GM21528 (cell line): ENCODE measurements around the gene CD226.

Experiments used
- ATAC-seq: cut with Tn5 transposase; IDR thresholded peaks from one replicate; pipeline ENCODE4 v1.9.1; 2021; ENCODE audit warnings: mild to moderate bottlenecking, moderate library complexity; ENCODE audit not compliant: unreplicated experiment, low FRiP score

The CD226 gene

GRCh38 chr18:69820538-69820937 lies 127.1 kb downstream of the CD226 start:
- ATAC-seq = no peak

- no peak for ATAC-seq
These were observed 128.2 kb downstream of the CD226 start for GRCh38 chr18:69819460-69819859.

DNA sequence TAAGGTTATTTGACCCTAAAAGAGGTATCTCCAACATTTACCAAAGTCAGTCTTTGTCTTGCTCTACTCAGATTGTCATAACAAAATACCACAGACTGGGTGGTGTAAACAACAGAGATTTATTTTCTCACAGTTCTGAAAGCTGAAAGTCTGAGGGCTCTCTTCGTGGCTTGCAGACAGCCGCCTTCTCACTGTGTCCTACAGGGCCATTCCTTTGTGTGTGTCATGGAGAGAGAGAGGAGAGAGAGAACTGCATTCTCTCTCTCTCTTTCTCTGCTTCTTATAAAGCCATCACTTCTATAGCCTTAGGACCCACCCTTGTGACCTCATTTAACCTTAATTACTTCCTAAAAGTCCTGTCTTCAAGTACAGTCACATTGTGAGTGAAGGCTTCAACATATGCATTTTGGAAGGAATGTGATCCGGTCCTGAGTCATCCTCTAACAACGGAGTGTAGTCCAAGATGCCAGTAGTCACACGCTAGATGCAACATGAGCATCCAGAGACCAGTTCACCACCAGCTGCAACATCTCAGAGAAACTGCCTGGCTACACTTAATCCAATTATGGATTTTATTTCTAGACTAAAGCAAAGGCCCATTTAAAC lies 130.2 kb downstream of the CD226 start:
- ATAC-seq = no peak

- ATAC-seq = no peak
These were observed 132.8 kb downstream of the CD226 start for GRCh38 chr18:69814861-69815385.

- no peak for ATAC-seq
These were observed 134.1 kb downstream of the CD226 start for GRCh38 chr18:69813559-69813958.

GRCh38 chr18:69808399-69808798 lies 139.3 kb downstream of the CD226 start:
- ATAC-seq = no peak

DNA sequence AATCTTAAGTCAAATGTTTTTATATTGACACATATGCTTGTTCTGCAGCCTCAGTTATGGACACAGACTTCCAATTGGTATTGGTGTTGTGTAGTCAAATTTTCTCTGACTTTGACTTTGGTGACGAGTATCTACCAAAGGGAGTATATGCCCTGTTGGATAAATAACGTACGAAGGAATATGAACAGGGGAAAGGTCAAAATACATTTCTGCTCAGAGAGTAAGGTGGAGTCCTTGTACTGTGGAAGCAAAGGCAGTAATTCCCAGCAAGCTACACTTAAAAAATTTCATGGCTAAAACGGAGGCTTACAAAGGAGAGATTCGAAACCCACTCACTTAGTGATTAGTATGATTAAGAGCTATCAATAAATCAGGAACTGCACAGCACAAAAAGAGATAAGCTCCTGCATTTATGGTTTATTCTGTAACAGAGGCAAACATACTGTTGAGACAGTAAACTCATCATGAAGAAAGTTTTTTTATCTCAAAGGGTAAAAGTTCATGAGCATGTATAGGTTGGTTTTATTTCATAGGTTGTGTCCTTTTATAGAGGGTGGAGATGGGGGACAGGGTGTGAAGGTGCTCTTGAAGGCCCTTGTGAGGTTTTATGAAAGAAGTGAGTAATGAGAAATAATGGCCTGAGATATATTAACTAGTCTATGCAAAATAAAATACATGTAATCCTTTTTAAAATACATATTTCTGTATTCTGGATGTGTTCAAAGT lies 142.7 kb downstream of the CD226 start:
- ATAC-seq = no peak
